GM21529 (cell line): Measurements from ENCODE around the gene IRF2BP1.
A peak's percentile ranks its signal among the peaks of the same experiment; 100 is the strongest.
"Not testable (repeated sequence)": the region's sequence is repeated elsewhere in the genome, so short reads cannot be mapped to it uniquely, and the experiment has no call there.

Source experiments
- ATAC-seq: cut with Tn5 transposase; IDR thresholded peaks from one replicate; pipeline ENCODE4 v1.9.1; 2021; ENCODE audit not compliant: unreplicated experiment

Gene IRF2BP1

DNA sequence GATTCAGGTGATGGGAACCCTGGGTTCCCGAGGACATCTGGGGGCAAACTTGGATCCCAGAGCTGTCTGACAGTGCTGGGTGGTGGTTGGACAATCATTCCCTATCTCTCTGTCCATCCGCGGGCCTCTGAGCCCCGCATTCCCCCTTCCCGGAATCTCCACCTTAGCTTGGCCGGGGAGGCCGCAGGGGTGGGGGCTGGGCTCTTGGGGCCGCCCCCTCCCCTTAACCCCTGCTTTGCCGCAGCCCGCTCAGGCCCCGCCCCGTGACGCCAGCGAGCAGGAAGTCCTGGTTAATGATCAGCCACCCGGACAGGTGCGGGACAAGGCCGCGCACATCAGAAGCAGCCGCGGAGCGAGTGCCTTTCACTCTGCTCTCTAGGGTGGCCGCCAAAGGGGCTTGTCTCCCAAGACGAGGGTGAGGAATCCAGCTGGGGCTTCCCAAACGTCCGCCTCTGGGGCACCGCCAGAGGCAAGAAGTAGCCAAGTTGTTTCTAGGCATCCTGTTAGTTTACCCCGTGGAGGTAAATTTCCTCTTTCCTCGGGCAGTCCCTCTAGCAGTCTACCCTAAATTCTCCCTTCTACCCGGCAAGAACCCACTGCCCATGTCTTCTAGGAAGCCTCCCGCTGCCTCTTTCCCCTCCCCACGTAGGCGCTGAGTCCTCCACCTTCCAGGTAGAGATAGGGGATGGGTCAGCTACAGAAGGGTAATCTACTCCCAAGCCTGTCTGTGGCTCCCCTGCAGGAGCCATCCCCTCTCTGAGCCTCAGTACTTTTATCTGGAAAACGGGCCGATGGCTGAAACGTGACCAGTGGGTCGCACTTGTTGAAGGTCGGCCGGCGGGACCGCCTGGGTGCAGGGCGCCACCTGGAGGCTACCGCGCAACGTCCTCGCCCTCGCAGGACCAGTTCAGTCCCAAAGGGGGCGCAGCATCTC, 3.0 kb downstream of the IRF2BP1 start:
- no peak for ATAC-seq

DNA sequence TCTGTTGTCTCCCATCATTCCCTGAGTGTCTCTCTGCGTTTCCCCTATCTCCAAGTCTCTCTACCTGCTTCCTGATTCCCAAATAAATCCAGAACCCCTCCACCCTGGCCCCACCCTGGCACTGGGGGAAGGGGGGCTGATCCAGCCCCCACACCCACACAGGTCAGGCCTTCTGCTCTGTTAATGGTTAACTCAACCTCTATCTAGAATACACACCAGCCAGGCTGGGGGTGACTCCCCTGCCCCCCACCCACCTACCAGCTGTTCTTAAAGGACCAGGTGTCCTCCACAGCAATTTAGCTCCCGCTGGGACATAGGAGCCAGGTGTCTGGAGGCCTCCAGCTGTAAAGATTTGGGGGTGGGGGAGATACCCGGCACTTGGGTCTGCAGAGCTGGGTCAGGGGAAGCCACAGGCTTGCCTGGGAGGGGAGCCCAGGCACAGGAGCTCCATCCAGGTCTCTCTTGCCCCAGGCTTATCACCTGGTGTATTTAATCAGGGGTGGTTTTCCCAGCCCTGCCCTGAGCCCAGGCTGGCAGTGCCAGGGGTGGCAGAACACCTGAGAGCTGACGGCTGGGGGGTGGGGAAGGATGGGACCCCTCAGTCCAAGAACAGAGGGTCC, 3.9 kb downstream of the IRF2BP1 start:
- no peak for ATAC-seq

DNA sequence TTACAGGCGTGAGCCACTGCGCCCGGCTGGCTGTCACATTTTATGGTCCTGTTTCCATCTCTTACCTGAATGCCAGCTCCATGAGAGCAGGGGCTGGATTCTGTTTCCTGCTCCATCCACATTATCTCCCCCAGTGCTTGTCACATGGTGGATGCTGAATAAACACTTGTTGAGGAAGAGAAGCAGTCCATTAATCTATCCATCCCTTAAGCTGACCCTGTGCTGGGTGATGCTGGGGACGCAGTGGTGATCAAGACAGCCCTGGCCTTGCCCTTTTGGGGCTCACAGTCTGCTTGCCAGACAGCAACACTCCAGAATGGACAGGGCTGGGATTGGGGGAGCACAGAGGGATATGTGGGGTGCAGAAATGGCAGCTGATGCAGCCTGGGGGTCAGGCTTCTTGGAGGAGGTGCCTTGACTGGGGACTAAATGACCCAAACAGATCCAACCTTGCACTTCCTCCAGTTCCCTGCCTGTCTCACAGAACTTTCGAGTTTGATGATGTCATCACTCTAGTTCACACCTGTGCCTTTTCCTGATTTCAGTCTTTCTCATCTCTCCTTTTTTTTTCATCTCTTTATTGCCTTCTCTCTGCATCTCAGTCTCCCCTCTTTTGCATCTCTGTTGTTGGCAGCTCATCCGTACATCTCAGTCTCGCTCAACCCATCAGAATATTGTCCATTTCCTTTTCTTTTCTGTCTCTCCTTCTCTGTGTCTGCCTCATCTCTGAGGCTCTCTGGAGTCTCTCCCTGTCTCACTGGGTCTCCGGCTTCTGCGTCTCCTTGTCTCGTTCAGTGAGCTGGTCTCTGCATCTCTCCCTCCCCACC, 4.6 kb downstream of the IRF2BP1 start:
- no peak for ATAC-seq

DNA sequence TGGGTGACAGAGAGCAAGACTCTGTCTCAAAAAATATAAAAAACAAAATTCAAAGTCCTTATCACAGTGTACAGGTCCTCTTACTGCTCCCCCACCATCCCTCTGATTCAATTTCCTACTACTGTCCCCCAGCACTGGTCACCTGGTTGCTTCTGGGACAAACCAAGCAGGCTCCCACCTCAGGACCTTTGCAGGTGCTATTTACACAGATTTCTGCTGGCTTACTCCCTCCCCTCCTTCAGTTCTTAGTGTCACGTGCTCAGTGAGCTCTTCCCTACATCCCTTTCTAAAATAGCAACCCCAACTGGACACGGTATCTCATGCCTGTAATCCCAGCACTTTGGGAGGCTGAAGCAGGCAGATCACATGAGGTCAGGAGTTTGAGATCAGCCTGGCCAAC, 6.0 kb downstream of the IRF2BP1 start:
- no peak for ATAC-seq

DNA sequence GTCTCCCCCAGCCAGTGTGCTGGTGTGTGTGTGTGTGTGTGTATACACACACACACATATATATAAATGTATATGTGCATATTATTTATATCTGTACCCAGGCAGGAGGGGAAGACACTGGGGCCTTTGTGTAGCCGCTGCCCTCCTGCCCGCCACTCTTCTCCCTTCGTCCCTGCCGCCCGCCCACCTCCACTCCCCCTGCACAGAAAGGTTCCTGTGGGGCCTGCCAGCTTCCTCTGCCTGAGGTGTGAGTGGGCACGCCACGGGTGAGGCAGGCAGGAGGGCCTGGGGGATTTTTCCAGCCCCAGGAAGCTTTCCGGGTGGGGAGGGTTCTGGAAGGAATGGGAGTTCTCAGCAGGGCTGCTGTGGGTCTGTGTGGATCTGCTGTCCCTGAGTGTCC, 6.9 kb downstream of the IRF2BP1 start:
- no peak for ATAC-seq

DNA sequence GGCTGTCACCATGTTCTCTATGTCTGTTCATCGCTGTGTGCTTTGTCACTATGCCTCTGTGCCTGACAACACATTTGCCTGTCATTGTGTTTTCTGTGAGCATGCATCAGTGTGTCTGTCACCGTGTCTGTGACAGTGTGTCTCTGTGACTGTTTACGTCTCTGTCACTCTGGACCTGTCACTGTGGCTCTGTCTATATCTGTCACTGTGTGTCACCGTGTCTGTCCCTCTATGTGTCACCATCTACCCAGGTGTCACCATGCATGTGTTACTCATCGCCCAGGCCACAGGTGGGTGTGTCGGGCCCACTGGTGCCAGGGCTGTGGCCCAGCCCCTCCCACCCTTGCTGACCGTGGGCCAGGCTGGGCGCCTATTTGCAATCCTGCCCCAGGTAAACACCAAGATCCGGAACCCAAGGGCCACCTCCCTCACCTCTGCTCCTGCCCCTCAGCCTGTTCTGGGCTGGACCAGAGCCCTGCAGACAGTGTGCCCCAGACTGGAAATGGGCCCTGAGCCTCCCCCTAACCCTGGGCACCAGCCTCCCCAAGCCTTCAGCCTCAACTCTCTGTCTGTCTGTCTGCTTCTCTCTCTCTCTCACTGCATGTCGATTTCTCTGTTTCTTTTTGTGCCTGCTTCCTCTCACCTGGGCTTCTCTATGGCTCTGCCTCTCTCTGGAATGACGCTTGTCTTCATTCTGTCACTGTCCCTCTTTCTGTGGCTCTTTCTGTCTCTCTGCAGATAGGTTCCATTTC, 7.7 kb downstream of the IRF2BP1 start:
- ATAC-seq = no peak

DNA sequence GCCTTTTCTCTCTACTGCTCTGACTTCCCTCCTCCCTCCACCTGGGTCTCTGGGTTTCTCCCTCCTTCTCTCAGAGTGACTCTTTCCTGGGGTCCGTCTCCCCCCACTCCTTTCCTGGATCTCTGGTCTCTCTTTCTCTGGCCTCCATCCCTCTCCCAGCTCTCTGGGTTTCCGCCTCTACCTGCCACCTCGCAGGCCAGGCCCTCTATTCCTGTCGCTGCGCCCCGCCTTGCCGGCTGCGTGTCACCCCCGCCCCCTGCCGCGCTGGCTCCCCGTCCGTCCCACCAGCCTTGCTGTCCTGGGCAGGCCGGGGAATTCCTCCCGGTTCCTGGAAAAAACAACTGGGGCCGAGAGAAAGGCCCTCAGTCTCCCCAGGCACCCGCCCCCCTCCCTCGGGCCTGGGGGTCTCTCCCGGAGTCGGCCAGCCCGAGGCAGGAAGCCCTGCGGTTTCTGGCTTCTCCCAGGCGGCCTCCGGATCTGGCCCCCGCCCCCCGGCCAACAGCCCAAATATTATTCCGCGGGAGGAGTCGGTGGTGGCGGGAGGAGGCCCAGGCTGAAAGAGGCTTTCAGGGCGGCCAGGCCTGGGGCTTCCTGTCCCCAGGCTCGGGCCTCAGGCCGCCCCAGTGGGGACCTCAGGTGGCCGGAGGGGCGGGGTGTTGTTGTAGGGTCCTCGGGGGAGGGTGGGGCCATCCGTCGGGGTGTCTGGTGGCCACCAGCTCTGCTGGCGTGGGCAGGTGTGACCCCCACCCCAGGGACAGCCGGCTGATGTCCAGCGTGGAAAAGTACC, 9.3 kb downstream of the IRF2BP1 start:
- no peak for ATAC-seq

DNA sequence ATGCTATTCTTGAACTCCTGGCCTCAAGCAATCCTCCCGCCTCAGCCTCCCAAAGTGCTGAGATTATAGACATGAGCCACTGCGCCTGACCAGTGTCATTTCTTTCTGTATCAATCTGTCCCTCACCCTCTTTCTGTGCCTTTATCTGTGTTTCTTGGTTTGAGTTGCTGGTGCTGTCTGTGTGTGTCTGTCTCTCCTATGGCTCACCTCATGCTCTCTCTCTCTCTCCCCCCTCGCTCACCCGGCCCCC, 9.9 kb downstream of the IRF2BP1 start:
- no peak for ATAC-seq

DNA sequence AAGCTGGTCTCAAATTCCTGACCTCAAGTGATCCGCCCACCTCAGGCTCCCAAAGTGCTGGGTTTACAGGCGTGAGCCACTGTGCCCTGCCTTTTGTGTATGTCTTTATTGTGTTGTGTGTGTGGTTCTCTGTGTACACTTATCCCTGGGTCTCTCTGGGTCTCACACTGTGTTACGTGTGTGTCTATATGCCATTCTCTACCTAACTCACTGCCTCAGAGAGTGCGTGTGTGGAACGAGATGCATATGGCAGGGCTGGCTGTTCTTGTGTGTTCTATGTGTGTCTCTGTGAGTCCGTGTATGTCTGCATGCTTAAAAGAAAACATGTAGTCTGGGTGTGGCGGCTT, 11.3 kb downstream of the IRF2BP1 start:
- ATAC-seq = no peak

DNA sequence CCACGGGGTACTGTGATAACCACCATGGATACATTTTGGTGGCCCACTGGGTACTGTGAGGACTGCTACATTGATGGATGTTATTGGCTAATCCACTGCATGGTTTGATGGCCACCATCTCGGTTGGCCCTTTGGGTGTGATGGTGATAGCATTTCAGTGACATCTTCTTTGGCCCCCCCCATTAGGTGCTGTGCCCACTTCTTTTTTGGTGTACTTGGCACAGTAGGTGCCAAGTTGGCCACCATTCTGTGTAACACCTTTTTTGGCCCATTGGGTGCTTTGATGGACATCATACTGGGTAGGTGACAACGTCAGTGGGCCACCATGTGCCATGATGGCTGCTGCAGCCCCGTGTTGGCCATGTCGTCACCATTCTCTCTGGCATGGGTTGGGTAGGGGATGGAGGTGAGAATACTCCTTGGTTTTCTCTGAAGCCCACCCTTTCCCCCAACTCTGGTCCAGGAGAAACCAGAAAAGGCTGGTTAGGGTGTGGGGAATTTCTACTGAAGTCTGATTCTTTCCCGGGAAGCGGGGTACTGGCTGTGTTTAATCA, 12.6 kb downstream of the IRF2BP1 start:
- no peak for ATAC-seq

DNA sequence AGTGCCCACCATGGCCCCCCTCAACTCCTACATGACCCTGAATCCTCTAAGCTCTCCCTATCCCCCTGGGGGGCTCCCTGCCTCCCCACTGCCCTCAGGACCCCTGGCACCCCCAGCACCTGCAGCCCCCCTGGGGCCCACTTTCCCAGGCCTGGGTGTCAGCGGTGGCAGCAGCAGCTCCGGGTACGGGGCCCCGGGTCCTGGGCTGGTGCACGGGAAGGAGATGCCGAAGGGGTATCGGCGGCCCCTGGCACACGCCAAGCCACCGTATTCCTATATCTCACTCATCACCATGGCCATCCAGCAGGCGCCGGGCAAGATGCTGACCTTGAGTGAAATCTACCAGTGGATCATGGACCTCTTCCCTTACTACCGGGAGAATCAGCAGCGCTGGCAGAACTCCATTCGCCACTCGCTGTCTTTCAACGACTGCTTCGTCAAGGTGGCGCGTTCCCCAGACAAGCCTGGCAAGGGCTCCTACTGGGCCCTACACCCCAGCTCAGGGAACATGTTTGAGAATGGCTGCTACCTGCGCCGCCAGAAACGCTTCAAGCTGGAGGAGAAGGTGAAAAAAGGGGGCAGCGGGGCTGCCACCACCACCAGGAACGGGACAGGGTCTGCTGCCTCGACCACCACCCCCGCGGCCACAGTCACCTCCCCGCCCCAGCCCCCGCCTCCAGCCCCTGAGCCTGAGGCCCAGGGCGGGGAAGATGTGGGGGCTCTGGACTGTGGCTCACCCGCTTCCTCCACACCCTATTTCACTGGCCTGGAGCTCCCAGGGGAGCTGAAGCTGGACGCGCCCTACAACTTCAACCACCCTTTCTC, 13.6 kb downstream of the IRF2BP1 start:
- no peak for ATAC-seq

DNA sequence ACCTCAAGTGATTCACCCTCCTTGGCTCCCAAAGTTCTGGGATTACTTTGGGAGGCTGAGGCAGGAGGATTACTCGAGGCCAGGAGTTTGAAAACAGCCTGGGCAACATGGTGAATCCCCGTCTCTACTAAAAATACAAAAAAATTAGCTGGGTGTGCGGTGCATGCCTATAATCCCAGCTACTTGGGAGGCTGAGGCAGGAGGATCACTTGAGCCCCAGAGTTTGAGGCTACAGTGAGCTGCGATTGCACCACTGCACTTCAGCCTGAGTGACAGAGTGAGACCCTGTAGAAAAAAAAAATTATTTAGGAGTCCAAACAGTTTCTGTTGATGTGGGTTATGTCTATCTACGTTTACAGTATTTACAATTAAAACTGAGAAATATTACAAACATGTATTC, 15.1 kb downstream of the IRF2BP1 start:
- ATAC-seq = no peak

DNA sequence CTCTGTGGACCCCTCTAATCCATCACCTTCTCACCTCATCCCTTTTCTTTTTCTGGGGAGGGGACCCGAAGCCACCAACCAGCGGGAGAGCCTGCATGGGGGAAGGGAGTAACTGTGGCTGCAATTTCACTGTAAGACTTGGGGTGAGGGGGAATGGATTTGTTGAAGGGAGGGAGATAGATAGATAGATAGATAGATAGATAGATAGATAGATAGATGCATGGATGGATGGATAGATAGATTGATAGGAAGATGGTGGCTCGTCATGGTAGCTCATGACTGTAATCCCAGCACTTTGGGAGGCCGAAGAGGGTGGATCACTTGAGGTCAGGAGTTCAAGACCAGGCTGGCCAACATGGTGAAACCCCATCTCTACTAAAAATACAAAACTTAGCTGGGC, 18.7 kb downstream of the IRF2BP1 start:
- ATAC-seq = not testable (repeated sequence)

DNA sequence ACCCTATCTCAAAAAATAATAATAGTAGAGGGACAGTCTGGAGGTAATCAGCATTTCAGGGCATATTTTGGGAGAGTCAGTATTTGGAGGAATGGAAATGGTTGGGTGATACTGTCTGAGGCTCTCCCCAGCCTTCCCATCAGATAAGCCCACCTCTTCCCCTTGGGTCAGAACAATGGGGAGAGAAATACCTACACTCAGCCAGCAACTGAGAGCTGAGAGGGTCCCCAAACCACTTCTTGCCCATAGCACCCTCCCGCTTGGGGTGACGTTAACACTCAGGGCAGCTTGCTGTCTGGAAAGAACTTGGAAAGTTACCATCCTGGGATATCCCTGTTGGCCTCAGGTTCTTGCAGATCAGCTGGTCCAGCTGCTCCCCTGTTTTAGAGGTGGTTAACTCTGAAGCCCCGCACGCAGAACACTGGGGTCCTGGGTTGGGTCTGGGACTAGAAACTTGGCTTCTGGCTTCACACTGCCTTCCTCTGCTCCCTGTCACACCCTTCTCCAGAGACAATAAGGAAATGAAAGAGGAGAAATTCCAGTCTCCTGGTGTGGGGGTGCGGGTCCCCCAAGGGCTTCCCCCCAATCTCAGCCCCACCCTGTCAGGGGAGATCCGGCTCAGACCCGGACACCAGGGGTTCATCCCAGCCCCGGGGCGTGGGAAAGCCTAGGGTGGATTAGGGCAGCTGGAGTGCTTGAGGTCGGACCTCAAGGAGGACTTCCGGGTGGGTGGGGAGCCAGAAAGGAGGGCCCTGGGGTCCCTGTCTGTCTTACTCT, 19.4 kb downstream of the IRF2BP1 start:
- ATAC-seq = no peak

DNA sequence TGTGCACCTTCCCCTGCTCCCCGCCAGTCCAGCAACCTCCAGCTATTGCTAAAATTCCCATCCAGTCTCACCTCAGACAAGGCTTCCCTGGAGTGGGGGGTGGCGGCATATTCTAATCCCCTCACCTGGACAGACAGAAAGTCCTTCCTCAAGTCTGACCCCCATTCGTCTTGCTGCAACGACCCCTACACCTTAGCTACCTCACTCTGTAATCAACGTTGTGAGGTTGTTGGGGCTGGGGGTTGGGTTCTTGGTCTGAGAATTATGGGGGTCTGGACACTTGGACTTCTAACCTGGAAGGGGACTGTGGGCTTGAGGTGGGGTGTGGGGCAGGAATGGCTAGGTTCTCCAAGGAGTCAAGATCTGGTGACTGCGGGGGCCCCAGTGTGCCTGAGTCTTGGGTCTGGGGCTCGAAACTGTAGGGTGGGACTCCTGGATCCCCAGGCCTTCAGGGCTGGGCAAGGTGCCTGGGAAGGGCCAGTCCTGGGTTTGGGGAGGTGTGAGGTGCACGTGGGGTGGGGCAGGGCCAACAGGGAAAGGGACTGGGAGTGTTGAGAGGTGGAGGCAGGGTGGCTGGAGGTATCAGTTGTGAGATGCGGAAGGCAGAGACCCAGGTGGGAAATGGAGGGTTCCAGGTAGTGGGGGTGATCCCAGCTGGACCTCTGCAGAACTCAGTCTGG, 20.5 kb downstream of the IRF2BP1 start:
- ATAC-seq = no peak

DNA sequence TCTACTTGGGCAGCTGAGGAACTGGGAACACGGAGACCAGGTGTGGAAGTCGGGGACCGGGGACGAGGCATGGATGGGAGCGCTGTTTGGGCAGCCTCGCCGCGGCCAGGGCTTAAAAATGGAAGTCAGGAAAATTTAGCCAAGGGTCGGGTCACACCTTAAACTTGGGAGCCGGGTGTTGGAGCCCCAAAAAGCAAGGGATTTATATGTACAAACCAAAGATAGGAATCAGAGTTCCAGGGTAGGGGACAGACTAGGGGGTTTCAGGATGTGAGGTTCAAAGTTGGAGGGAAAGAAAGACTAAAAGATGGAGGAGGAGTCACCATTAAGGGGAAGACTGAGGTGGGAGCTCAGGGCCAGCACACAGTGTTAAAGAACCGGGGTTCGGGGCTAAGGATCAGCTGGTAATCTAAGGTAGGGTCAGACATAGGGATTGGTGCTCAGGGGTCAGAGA, 21.3 kb downstream of the IRF2BP1 start:
- ATAC-seq = no peak

DNA sequence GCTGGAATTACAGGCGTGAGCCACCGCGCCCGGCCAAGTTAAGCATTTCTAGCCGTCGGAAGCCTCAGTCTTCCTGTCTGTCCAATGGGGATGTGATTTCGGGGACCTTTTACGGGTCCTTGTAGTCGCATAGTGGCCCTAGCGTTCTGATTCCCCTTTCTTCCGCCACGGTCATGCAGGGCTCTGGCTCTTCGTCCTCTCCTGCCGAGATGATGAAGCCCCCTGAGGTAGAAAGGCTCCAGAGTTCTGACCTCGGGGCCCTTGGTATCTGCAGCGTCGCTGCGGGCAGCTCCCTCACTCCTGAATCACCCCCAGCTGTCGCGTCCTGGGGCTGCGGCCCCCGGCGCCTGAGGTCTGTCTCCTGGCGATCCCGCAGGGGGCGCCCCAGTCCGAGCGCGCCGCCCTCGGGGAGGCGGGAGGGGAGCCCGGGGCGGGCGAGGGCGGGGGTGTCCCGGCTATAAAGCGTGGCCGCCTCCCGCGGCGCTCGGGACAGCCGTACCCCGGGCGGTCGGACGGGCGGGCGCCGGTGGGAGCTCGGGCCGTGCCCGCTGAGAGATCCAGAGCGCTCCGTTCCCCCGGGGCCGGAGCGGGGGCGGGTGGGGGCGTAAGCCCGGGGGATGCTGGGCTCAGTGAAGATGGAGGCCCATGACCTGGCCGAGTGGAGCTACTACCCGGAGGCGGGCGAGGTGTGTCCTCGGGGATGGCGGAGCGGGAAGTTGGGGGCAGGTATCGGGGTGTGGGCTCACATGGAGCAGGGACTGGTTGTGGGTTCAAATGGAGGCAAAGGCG, 21.9 kb downstream of the IRF2BP1 start, which contains the start of gene FOXA3:
Gene FOXA3, plus strand, starts transcription at position 487 of the 789 bp plus-strand sequence. Its CDS starts 131 bp downstream, at position 618.
- peak; percentile 44 for ATAC-seq
